IPS-18c (cell line): ENCODE measurements around the gene CD3D.
"Not testable (repeated sequence)": the region's sequence is repeated elsewhere in the genome, so short reads cannot be mapped to it uniquely, and the experiment has no call there.

Experiments
- H3K4me3 ChIP-seq: 2 replicates; pipeline ENCODE4 v1.7.0; 2013; ENCODE audit warnings: low read depth, mild to moderate bottlenecking, low read length, moderate library complexity; ENCODE audit not compliant: insufficient read depth
- H3K9me3 ChIP-seq: one replicate; pipeline ENCODE4 v1.6.1; 2013; ENCODE audit warnings: mild to moderate bottlenecking, low read length, moderate library complexity; ENCODE audit not compliant: control insufficient read depth, insufficient read depth

The CD3D gene

GRCh38 chr11:118312328-118312727 lies 30.2 kb downstream of the CD3D start:
- Histone ChIP-seq H3K4me3 (no peak overlapping the region), H3K9me3 (no peaks in the 10 kb centered on the region)

GRCh38 chr11:118311518-118311917 lies 31.0 kb downstream of the CD3D start:
- Histone ChIP-seq H3K4me3 (no peak overlapping the region), H3K9me3 (no peaks in the 10 kb centered on the region)

GRCh38 chr11:118310781-118311485 lies 31.6 kb downstream of the CD3D start:
- H3K9me3 ChIP-seq, result no peaks in the 10 kb centered on the region
- H3K4me3 ChIP-seq, result no peak overlapping the region

GRCh38 chr11:118310271-118310670 lies 32.2 kb downstream of the CD3D start:
- Histone ChIP-seq H3K4me3 (no peak overlapping the region), H3K9me3 (no peaks in the 10 kb centered on the region)

GRCh38 chr11:118308995-118309528 lies 33.4 kb downstream of the CD3D start:
- not testable (repeated sequence) for H3K9me3 ChIP-seq, H3K4me3 ChIP-seq

- Histone ChIP-seq H3K9me3 (no peaks in the 10 kb centered on the region), H3K4me3 (no peak overlapping the region)
Measured at GRCh38 chr11:118306556-118306955, 35.9 kb downstream of the CD3D start.

- no peak overlapping the region for H3K4me3 ChIP-seq
Measured at GRCh38 chr11:118305726-118306125, 36.8 kb downstream of the CD3D start.

GRCh38 chr11:118304568-118305248 lies 37.8 kb downstream of the CD3D start, which contains the start of gene CD3E:
Gene CD3E, plus strand, starts transcription at chr11:118304730. Its CDS starts 223 bp downstream, at chr11:118304953.
- Histone ChIP-seq H3K4me3 (no peak within 1 kb of the TSS), H3K9me3 (no peaks in the 10 kb centered on the region)

More at GRCh38 chr11:118305726-118306125, 36.8 kb downstream of the CD3D start:
- H3K9me3 ChIP-seq, result no peaks in the 10 kb centered on the region

- Histone ChIP-seq H3K4me3 (no peak overlapping the region), H3K9me3 (no peaks in the 10 kb centered on the region)
Measured at GRCh38 chr11:118304227-118304567, 38.3 kb downstream of the CD3D start.

GRCh38 chr11:118301600-118302195 lies 40.8 kb downstream of the CD3D start:
- no peaks in the 10 kb centered on the region for H3K9me3 ChIP-seq
- H3K4me3 ChIP-seq, result no peak overlapping the region

GRCh38 chr11:118295815-118296454 lies 46.6 kb downstream of the CD3D start:
- Histone ChIP-seq H3K4me3 (no peak overlapping the region), H3K9me3 (no peaks in the 10 kb centered on the region)

GRCh38 chr11:118295199-118295598 lies 47.3 kb downstream of the CD3D start:
- Histone ChIP-seq H3K4me3 (no peak overlapping the region), H3K9me3 (no peaks in the 10 kb centered on the region)

GRCh38 chr11:118294053-118294452 lies 48.5 kb downstream of the CD3D start:
- no peaks in the 10 kb centered on the region for H3K9me3 ChIP-seq
- no peak overlapping the region for H3K4me3 ChIP-seq

- no peak overlapping the region for H3K4me3 ChIP-seq
Measured at GRCh38 chr11:118291477-118292135, 50.9 kb downstream of the CD3D start.

GRCh38 chr11:118290923-118291322 lies 51.6 kb downstream of the CD3D start:
- H3K9me3 ChIP-seq, result peaks cover 2% of the 10 kb centered on the region

More at GRCh38 chr11:118291477-118292135, 50.9 kb downstream of the CD3D start:
- peaks cover 2% of the 10 kb centered on the region for H3K9me3 ChIP-seq

GRCh38 chr11:118289401-118289800 lies 53.1 kb downstream of the CD3D start:
- no peak overlapping the region for H3K4me3 ChIP-seq
- peaks cover 2% of the 10 kb centered on the region for H3K9me3 ChIP-seq

More at GRCh38 chr11:118290923-118291322, 51.6 kb downstream of the CD3D start:
- H3K4me3 ChIP-seq, result no peak overlapping the region
